ENCODE measurements around the gene VIPR2.
"Not testable (repeated sequence)": the region's sequence is repeated elsewhere in the genome, so short reads cannot be mapped to it uniquely, and the experiment has no call there.

The VIPR2 gene

GRCh38 chr7:159100281-159101082, 44.2 kb downstream of the VIPR2 start:
- H3K36me3 Mint-ChIP-seq: not testable (repeated sequence)

GRCh38 chr7:159099711-159100231, 44.9 kb downstream of the VIPR2 start:
- H3K9me3 Mint-ChIP-seq (ENCODE audit: low read depth): no peaks in the 10 kb centered on the region
- H3K27ac Mint-ChIP-seq: no peak overlapping the region
- no peak overlapping the region for H3K4me3 Mint-ChIP-seq
- no peaks in the 10 kb centered on the region for H3K36me3 Mint-ChIP-seq
- no peaks in the 10 kb centered on the region for H3K27me3 Mint-ChIP-seq
- no peaks in the 10 kb centered on the region for H3K4me1 Mint-ChIP-seq (ENCODE audit: low read depth)

More at GRCh38 chr7:159100281-159101082, 44.2 kb downstream of the VIPR2 start:
- H3K9me3 Mint-ChIP-seq (ENCODE audit: low read depth); H3K27me3 Mint-ChIP-seq; H3K27ac Mint-ChIP-seq; H3K4me1 Mint-ChIP-seq (ENCODE audit: low read depth); H3K4me3 Mint-ChIP-seq: not testable (repeated sequence)

GRCh38 chr7:159098811-159099655, 45.6 kb downstream of the VIPR2 start:
- Mint-ChIP-seq H3K4me1 (ENCODE audit: low read depth) (no peaks in the 10 kb centered on the region), H3K27ac (no peak overlapping the region), H3K4me3 (no peak overlapping the region), H3K36me3 (no peaks in the 10 kb centered on the region), H3K27me3 (no peaks in the 10 kb centered on the region), H3K9me3 (ENCODE audit: low read depth) (no peaks in the 10 kb centered on the region)

- no peaks in the 10 kb centered on the region for H3K27me3 Mint-ChIP-seq
- H3K27ac Mint-ChIP-seq: no peak overlapping the region
- H3K36me3 Mint-ChIP-seq: no peaks in the 10 kb centered on the region
- H3K4me3 Mint-ChIP-seq: no peak overlapping the region
- no peaks in the 10 kb centered on the region for H3K9me3 Mint-ChIP-seq (ENCODE audit: low read depth)
- H3K4me1 Mint-ChIP-seq (ENCODE audit: low read depth): no peaks in the 10 kb centered on the region
Measured at GRCh38 chr7:159098424-159098786, 46.3 kb downstream of the VIPR2 start.

GRCh38 chr7:159097661-159098423, 46.8 kb downstream of the VIPR2 start:
- Mint-ChIP-seq H3K27ac (no peak overlapping the region), H3K27me3 (no peaks in the 10 kb centered on the region)

GRCh38 chr7:159096736-159097581, 47.7 kb downstream of the VIPR2 start:
- H3K36me3 Mint-ChIP-seq: no peaks in the 10 kb centered on the region
- H3K27ac Mint-ChIP-seq: no peak overlapping the region
- H3K9me3 Mint-ChIP-seq (ENCODE audit: low read depth): no peaks in the 10 kb centered on the region
- no peaks in the 10 kb centered on the region for H3K27me3 Mint-ChIP-seq
- no peaks in the 10 kb centered on the region for H3K4me1 Mint-ChIP-seq (ENCODE audit: low read depth)
- H3K4me3 Mint-ChIP-seq: no peak overlapping the region

More at GRCh38 chr7:159097661-159098423, 46.8 kb downstream of the VIPR2 start:
- Mint-ChIP-seq H3K4me3 (no peak overlapping the region), H3K4me1 (ENCODE audit: low read depth) (no peaks in the 10 kb centered on the region), H3K36me3 (no peaks in the 10 kb centered on the region), H3K9me3 (ENCODE audit: low read depth) (no peaks in the 10 kb centered on the region)

GRCh38 chr7:159095979-159096411, 48.7 kb downstream of the VIPR2 start:
- H3K9me3 Mint-ChIP-seq (ENCODE audit: low read depth): no peaks in the 10 kb centered on the region
- H3K36me3 Mint-ChIP-seq: no peaks in the 10 kb centered on the region
- H3K27me3 Mint-ChIP-seq: no peaks in the 10 kb centered on the region
- no peak overlapping the region for H3K4me3 Mint-ChIP-seq
- H3K4me1 Mint-ChIP-seq (ENCODE audit: low read depth): no peaks in the 10 kb centered on the region
- H3K27ac Mint-ChIP-seq: no peak overlapping the region

- Mint-ChIP-seq H3K36me3 (no peaks in the 10 kb centered on the region), H3K4me3 (no peak overlapping the region), H3K9me3 (ENCODE audit: low read depth) (no peaks in the 10 kb centered on the region), H3K27ac (no peak overlapping the region), H3K4me1 (ENCODE audit: low read depth) (no peaks in the 10 kb centered on the region), H3K27me3 (no peaks in the 10 kb centered on the region)
Measured at GRCh38 chr7:159094919-159095915, 49.5 kb downstream of the VIPR2 start.

GRCh38 chr7:159094023-159094740, 50.5 kb downstream of the VIPR2 start:
- Mint-ChIP-seq H3K4me3 (no peak overlapping the region), H3K36me3 (no peaks in the 10 kb centered on the region), H3K27ac (no peak overlapping the region), H3K9me3 (ENCODE audit: low read depth) (no peaks in the 10 kb centered on the region), H3K27me3 (no peaks in the 10 kb centered on the region), H3K4me1 (ENCODE audit: low read depth) (no peaks in the 10 kb centered on the region)

GRCh38 chr7:159093351-159093971, 51.2 kb downstream of the VIPR2 start:
- no peak overlapping the region for H3K27ac Mint-ChIP-seq
- no peaks in the 10 kb centered on the region for H3K9me3 Mint-ChIP-seq (ENCODE audit: low read depth)
- H3K4me3 Mint-ChIP-seq: no peak overlapping the region
- no peaks in the 10 kb centered on the region for H3K4me1 Mint-ChIP-seq (ENCODE audit: low read depth)
- H3K36me3 Mint-ChIP-seq: no peaks in the 10 kb centered on the region
- H3K27me3 Mint-ChIP-seq: no peaks in the 10 kb centered on the region

- Mint-ChIP-seq H3K27me3 (no peaks in the 10 kb centered on the region), H3K4me1 (ENCODE audit: low read depth) (no peaks in the 10 kb centered on the region), H3K4me3 (no peak overlapping the region), H3K27ac (no peak overlapping the region), H3K9me3 (ENCODE audit: low read depth) (no peaks in the 10 kb centered on the region), H3K36me3 (no peaks in the 10 kb centered on the region)
Measured at GRCh38 chr7:159092701-159093121, 52.0 kb downstream of the VIPR2 start.

All from activated naive CD8-positive, alpha-beta T cell (primary cell).